GM12872 (cell line): ENCODE results near the gene GCG.

Experiments used
- TF ChIP-seq, protein P1 (sequence below): IDR thresholded peaks from 3 replicates; pipeline ENCODE4 v1.5.1; 2011; ENCODE audit warnings: low read depth, mild to moderate bottlenecking, low read length, moderate library complexity; ENCODE audit not compliant: insufficient read depth

GCG gene

GRCh38 chr2:162103443-162104009 is 48.5 kb downstream of the GCG start:
- TF ChIP-seq, protein P1, sequence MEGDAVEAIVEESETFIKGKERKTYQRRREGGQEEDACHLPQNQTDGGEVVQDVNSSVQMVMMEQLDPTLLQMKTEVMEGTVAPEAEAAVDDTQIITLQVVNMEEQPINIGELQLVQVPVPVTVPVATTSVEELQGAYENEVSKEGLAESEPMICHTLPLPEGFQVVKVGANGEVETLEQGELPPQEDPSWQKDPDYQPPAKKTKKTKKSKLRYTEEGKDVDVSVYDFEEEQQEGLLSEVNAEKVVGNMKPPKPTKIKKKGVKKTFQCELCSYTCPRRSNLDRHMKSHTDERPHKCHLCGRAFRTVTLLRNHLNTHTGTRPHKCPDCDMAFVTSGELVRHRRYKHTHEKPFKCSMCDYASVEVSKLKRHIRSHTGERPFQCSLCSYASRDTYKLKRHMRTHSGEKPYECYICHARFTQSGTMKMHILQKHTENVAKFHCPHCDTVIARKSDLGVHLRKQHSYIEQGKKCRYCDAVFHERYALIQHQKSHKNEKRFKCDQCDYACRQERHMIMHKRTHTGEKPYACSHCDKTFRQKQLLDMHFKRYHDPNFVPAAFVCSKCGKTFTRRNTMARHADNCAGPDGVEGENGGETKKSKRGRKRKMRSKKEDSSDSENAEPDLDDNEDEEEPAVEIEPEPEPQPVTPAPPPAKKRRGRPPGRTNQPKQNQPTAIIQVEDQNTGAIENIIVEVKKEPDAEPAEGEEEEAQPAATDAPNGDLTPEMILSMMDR, result no peak

DNA sequence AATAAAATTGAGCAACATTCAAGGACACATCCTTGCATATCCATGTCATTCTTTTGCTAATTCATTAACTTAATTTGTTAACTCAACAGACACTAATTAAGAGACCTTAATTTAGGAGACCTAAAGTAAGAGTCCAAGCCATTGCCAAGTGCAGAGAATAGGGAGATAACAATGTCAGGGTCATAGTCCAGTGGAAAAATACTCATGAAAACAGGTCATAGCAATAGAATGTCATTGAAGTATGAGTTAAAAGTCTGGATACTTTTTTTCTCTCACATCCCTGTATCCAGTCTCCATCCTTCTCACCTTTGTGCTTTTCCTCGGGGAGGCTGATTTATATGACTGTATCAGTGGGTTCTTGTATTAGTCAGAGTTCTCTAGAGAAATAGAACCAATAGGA is 51.5 kb downstream of the GCG start:
- TF ChIP-seq, protein P1, result no peak

GRCh38 chr2:162099836-162100235 is 52.2 kb downstream of the GCG start:
- TF ChIP-seq, protein P1, result no peak
